Measurements from ENCODE around the gene THSD7A. TPM values are rescaled to one million over a fixed set of nuclear protein-coding genes. Genes with fewer than 3 reads are reported as not detected.

Gene THSD7A
- total and polyA plus RNA-seq, 11 donors, result 0.11 to 5.2 (median 1.1) TPM

DNA sequence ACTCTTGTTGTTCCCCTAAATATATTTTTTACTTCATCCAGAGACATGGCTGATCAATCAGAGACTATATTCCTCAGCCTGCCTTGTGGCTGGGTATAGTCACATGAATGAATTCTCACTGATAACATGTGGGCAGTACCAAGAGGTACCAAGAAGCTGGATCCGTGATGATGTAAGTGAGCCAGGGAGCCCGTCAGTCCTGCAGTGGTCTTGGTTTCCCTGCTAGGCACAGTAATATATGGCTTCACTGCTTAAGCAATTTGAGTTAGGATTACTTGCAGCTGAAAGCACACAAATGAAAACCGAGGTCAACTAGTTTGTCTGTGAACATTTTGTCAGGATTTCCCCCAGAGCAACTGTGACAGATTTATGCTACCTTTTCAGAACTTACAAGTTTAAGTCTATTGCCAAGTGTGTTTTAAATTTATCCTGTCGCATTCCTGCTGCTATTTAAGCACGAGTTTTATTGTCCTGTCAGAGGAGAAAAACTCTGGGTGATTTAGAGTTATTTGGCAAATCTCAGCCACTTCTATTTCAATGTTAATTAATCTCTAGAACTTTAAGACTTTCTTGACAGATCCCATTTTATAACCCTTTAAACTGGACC lies 476.5 kb downstream of the THSD7A start:
- no peaks in the 10 kb centered on the region for H3K4me1 ChIP-seq
- no peak overlapping the region for H3K27ac ChIP-seq
- ATAC-seq, result no peak
- no peak for DNase-seq
- H3K9me3 ChIP-seq, result peaks cover 0 to 25% (median 0%) of the 10 kb centered on the region in 12 donors
- H3K36me3 ChIP-seq, result no peaks in the 10 kb centered on the region
- no peaks in the 10 kb centered on the region for H3K27me3 ChIP-seq
- H3K4me3 ChIP-seq, result no peak overlapping the region
- no peak for TF ChIP-seq POLR2A (IDR thresholded peaks at IDR 0.05)
- 70 to 76% (median 74%) methylated on average over 5 of the region's 5 CpGs for WGBS, 4 donors
- intact Hi-C loops (cut with DNase I), result no loop called here

DNA sequence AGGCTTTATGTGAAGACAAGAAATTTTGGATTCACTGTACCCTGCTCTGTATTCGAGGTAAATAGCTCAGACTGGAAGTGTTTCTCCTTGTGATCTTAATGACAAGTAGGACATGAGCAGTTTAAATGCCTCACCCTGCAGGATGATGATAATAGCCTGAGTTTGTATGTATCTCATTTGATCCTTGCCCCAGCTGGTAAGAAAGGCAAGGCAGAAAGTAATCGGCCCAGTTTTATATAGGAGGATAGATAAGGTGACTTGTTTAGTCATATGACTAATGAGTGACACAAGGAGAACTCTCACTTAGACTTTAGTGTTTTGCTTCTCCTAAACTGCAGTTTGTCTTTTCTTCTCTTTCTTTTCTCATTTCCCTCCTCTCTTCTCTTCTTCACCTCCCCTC lies 485.7 kb downstream of the THSD7A start:
- Histone ChIP-seq H3K36me3 (no peaks in the 10 kb centered on the region), H3K27ac (no peak overlapping the region), H3K4me1 (peaks cover 0 to 5% (median 0%) of the 10 kb centered on the region in 12 donors), H3K27me3 (no peaks in the 10 kb centered on the region), H3K4me3 (no peak overlapping the region), H3K9me3 (peaks cover 0 to 5% (median 0%) of the 10 kb centered on the region in 12 donors)
- ATAC-seq, result no peak
- TF ChIP-seq, protein P1, sequence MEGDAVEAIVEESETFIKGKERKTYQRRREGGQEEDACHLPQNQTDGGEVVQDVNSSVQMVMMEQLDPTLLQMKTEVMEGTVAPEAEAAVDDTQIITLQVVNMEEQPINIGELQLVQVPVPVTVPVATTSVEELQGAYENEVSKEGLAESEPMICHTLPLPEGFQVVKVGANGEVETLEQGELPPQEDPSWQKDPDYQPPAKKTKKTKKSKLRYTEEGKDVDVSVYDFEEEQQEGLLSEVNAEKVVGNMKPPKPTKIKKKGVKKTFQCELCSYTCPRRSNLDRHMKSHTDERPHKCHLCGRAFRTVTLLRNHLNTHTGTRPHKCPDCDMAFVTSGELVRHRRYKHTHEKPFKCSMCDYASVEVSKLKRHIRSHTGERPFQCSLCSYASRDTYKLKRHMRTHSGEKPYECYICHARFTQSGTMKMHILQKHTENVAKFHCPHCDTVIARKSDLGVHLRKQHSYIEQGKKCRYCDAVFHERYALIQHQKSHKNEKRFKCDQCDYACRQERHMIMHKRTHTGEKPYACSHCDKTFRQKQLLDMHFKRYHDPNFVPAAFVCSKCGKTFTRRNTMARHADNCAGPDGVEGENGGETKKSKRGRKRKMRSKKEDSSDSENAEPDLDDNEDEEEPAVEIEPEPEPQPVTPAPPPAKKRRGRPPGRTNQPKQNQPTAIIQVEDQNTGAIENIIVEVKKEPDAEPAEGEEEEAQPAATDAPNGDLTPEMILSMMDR (IDR thresholded peaks at IDR 0.05), result no peak
- no peak for TF ChIP-seq POLR2A (IDR thresholded peaks at IDR 0.05)
- WGBS, 4 donors, result 50 to 59% (median 56%) methylated on average over 2 of the region's 2 CpGs
- intact Hi-C loops (cut with DNase I), result loop anchor here in 2 of 10 donors (10.0 kb wide), 2 partner anchors 192 to 932 kb away; no protein-coding TSS in a partner anchor
- no peak for DNase-seq

DNA sequence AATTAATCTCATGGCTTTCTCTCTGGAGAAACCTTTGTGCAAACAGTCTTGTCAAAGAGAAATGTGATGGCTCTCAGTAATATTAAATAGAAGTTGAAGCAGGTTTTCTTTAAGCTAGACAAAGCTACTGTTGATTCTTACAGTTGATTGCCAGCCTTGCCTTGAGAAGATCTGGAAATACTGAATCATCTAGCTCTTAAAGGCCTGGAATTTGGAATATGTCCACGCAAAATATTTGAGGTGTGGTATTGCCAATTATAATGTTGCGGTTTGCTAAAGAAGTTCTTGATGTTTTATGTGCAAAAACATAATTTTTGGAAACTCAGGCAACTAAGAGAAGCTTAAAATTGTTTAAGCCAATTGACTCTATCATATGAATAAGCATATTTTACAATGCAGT lies 486.4 kb downstream of the THSD7A start:
- Histone ChIP-seq H3K4me1 (peaks cover 0 to 5% (median 0%) of the 10 kb centered on the region in 12 donors), H3K27ac (no peak overlapping the region), H3K27me3 (no peaks in the 10 kb centered on the region), H3K4me3 (no peak overlapping the region), H3K36me3 (no peaks in the 10 kb centered on the region), H3K9me3 (peaks cover 0 to 5% (median 0%) of the 10 kb centered on the region in 12 donors)
- WGBS, 4 donors, result 71 to 88% (median 80%) methylated on average over 2 of the region's 2 CpGs
- intact Hi-C loops (cut with DNase I), result loop anchor here in 2 of 10 donors (10.0 kb wide), 2 partner anchors 191 to 931 kb away; no protein-coding TSS in a partner anchor
- no peak for ATAC-seq
- no peak for DNase-seq
- TF ChIP-seq, protein P1 (IDR thresholded peaks at IDR 0.05), result no peak
- TF ChIP-seq POLR2A (IDR thresholded peaks at IDR 0.05), result no peak

DNA sequence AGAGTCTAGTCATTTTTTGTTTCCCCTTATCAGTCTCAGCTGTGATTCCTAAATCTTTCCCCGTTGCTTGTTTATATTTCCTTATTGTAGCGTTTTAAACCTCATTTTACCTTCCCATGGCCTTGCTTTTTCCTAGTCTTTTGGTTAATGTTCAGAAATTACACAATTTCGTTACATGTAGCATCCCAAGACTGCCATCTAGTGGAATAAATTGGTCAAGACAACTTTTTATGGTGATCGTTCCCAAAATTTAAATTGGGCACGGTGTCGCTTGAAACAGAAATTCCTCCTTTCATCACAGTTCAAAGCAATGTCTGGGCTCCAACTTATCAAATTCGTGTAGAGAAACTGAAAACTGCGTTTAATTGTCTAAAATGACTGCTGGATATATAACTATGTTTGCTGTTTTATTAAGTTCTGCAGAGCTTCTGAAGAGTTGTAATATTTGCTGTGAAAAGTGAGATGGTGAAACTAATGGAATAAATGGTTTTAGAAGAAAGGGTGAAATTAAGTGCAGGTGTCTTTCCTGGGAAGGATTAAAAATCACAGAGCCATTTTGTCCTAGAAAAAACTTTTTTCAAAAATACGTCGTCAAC lies 488.1 kb downstream of the THSD7A start:
- WGBS, 4 donors, result 16 to 19% (median 18%) methylated on average over 10 of the region's 10 CpGs
- intact Hi-C loops (cut with DNase I), result loop anchor here in 2 of 10 donors (10.0 kb wide), 2 partner anchors 189 to 929 kb away; no protein-coding TSS in a partner anchor

More for the DNA sequence above, 488.1 kb downstream of the THSD7A start:
- Histone ChIP-seq H3K4me1 (peaks cover 0 to 5% (median 0%) of the 10 kb centered on the region in 12 donors), H3K27me3 (no peaks in the 10 kb centered on the region), H3K36me3 (no peaks in the 10 kb centered on the region), H3K27ac (no peak overlapping the region), H3K4me3 (peak overlapping the region in 1 of 12 donors; percentile 29), H3K9me3 (no peaks in the 10 kb centered on the region)
- ATAC-seq (no peak), DNase-seq (no peak)
- TF ChIP-seq, protein P1 (IDR thresholded peaks at IDR 0.05), result peak; percentile 54 to 81 (median 74)
- TF ChIP-seq POLR2A (IDR thresholded peaks at IDR 0.05), result no peak

Measured in heart left ventricle (tissue), 16 donors.